HepG2 (cell line): ENCODE results near the gene GNAS. TPM values are rescaled to one million over a fixed set of nuclear protein-coding genes. Genes with fewer than 3 reads are reported as not detected.

Experiments
- ATAC-seq: fragments of 200-7000 bp; cut with Tn5 transposase; 3 replicates; pipeline ENCODE4 v1.9.1; 2020; ENCODE audit warnings: mild to moderate bottlenecking, moderate library complexity
- BruUV-seq: library from RNA; stranded (reverse); fragments of 400-500 nt; replicated peaks from 2 replicates; lab custom pipeline; 2021; lab: Mats Ljungman, UMichigan
- CTCF ChIA-PET: fragments of 300-600 bp; formaldehyde crosslinking; extraction: SDS; loops from one replicate; lab custom pipeline; 2021; ENCODE audit warnings: low total read pairs, inconsistent platforms, low intra/inter-chr PET ratio; lab: Yijun Ruan, JAX
- POLR2A ChIA-PET: fragments of 350-600 bp; sonication (Branson Sonifier 250); formaldehyde crosslinking; loops from one replicate; lab custom pipeline; 2020; ENCODE audit warnings: antibody characterized with exemption, inconsistent platforms; lab: Yijun Ruan, JAX
- DNase-seq: peaks from one replicate; pipeline ENCODE4 v3.0.0-alpha.2; 2015; ENCODE audit warnings: low spot score
- FAIRE-seq: peaks from 3 replicates; lab custom pipeline; 2011; peaks lifted over from hg19 to GRCh38; lab: Jason Lieb, UNC
- H2AFZ ChIP-seq: one replicate; pipeline ENCODE4 v1.6.1; 2011; ENCODE audit warnings: low read length, inconsistent platforms
- H3K27ac ChIP-seq: fragments of 300-600 bp; 3 replicates; pipeline ENCODE4 v1.8.0; 2011; ENCODE audit warnings: mixed run types, mild to moderate bottlenecking, mixed read lengths, low read length, inconsistent platforms; ENCODE audit not compliant: insufficient read depth; ENCODE audit errors: extremely low read length
- H3K27me3 ChIP-seq, 2 experiments: fragments of 200-600 bp in 1 of 2; 2 replicates in 1 of 2; 3 replicates in 1 of 2; pipeline versions ENCODE4 v1.6.0 to v1.8.0; 2011; ENCODE audit warnings: low read length in 2 of 2, mild to moderate bottlenecking in 2 of 2, moderate library complexity in 2 of 2, inconsistent platforms in 1 of 2; ENCODE audit not compliant: insufficient read depth in 2 of 2, control insufficient read depth in 1 of 2
- H3K36me3 ChIP-seq, 2 experiments: fragments of 200-600 bp in 1 of 2; replicated peaks in 1 of 2; 2 replicates in 1 of 2; 3 replicates in 1 of 2; pipeline versions ENCODE4 v1.5.1 to v1.8.0; 2011; ENCODE audit warnings: low read length in 2 of 2, inconsistent platforms in 1 of 2; ENCODE audit not compliant: insufficient read depth in 2 of 2, control insufficient read depth in 1 of 2
- H3K4me1 ChIP-seq: 2 replicates; pipeline ENCODE4 v1.5.1; 2012; ENCODE audit warnings: low read length, inconsistent platforms; ENCODE audit not compliant: insufficient read depth
- H3K4me2 ChIP-seq: 2 replicates; pipeline ENCODE4 v1.6.0; 2011; ENCODE audit warnings: low read depth, low read length, inconsistent platforms
- H3K4me3 ChIP-seq, 3 experiments: fragments of 200-600 bp in 1 of 3; sonication (generic), shearing (Covaris generic) in 1 of 3; replicated peaks in 1 of 3; 2 replicates each; pipeline ENCODE4 v1.5.1; 2011 to 2016; ENCODE audit warnings: low read length in 3 of 3, inconsistent platforms in 2 of 3, low read depth in 2 of 3, mild to moderate bottlenecking in 2 of 3, control low read depth in 1 of 3, mixed read lengths in 1 of 3; ENCODE audit not compliant: insufficient read depth in 1 of 3
- H3K79me2 ChIP-seq: one replicate; pipeline ENCODE4 v1.6.1; 2011; ENCODE audit warnings: low read length, inconsistent platforms; ENCODE audit not compliant: insufficient read depth
- H3K9ac ChIP-seq: 2 replicates; pipeline ENCODE4 v1.6.0; 2011; ENCODE audit warnings: mild to moderate bottlenecking, low read depth, low read length, inconsistent platforms; ENCODE audit not compliant: insufficient read depth
- H3K9me3 ChIP-seq: 2 replicates; pipeline ENCODE4 v1.5.1; 2012; ENCODE audit warnings: mild to moderate bottlenecking, low read length
- H4K20me1 ChIP-seq: 2 replicates; pipeline ENCODE4 v1.6.0; 2011; ENCODE audit warnings: inconsistent platforms, mild to moderate bottlenecking, low read length, moderate library complexity; ENCODE audit not compliant: insufficient read depth
- CREM ChIP-seq, 2 experiments: sonication (generic) in 1 of 2; formaldehyde crosslinking in 1 of 2; IDR thresholded peaks; 2 replicates each; pipeline versions ENCODE4 v1.4.0 to v1.6.1; 2016 to 2020; ENCODE audit warnings: antibody characterized with exemption in 1 of 2, mild to moderate bottlenecking in 1 of 2, missing genetic modification reagents in 1 of 2
- HNRNPK ChIP-seq: fragments of 200-400 bp; formaldehyde crosslinking; IDR thresholded peaks from 2 replicates; pipeline ENCODE4 v1.6.1; 2018; ENCODE audit warnings: low read length, low read depth, moderate library complexity, mild to moderate bottlenecking; ENCODE audit not compliant: poor library complexity, severe bottlenecking
- ISX ChIP-seq: sonication (generic); formaldehyde crosslinking; conservative IDR thresholded peaks from 2 replicates; pipeline ENCODE4 v1.5.0; 2020; ENCODE audit warnings: missing genetic modification reagents
- KIAA2018 ChIP-seq: sonication (generic); formaldehyde crosslinking; IDR thresholded peaks from 2 replicates; pipeline ENCODE4 v1.5.0; 2020; ENCODE audit warnings: mild to moderate bottlenecking, missing genetic modification reagents, borderline replicate concordance
- ZBTB4 ChIP-seq: sonication (generic); formaldehyde crosslinking; IDR thresholded peaks from 2 replicates; pipeline ENCODE4 v1.4.0; 2020; ENCODE audit warnings: missing genetic modification reagents, mild to moderate bottlenecking, borderline replicate concordance
- ZNF691 ChIP-seq: sonication (generic); formaldehyde crosslinking; IDR thresholded peaks from 2 replicates; pipeline ENCODE4 v1.4.0; 2020; ENCODE audit warnings: missing genetic modification reagents, low read depth, mild to moderate bottlenecking, borderline replicate concordance
- WGBS: methylation state at CpG from one replicate; pipeline ENCODE4 v1.1.6; 2017; ENCODE audit warnings: low lambda C conversion rate; 5-methylcytosine and 5-hydroxymethylcytosine counted together
- in situ Hi-C: cut with HindIII; loops from 2 replicates; pipeline ENCODE4 v1.10.0; 2017; ENCODE audit warnings: low pct_unique_long_range_greater_than_20kb; ENCODE audit not compliant: extremely low pct_ligation_motif_present
- intact Hi-C: fragments of 100-400 bp; cut with micrococcal nuclease; formaldehyde crosslinking; loops from one replicate; pipeline ENCODE4 v1.10.0; 2022; ENCODE audit not compliant: unreplicated experiment
- polyA plus RNA-seq, 8 experiments: library from polyadenylated mRNA; depleted of rRNA in 3 of 8; stranded (reverse) in 7 of 8; unstranded in 1 of 8; fragments of >200 nt; fragmentation: Illumina TruSeq in 4 of 8; extraction: Trizol in 4 of 8; gene quantifications; 2 replicates each; pipeline versions ENCODE4 v1.2.1 to v1.2.3, GENCODE V29; 2011 to 2016; ENCODE audit warnings: low read depth in 4 of 8, missing spikeins in 1 of 8, mixed read lengths in 1 of 8; ENCODE audit not compliant: insufficient read depth in 1 of 8
- total RNA-seq, 5 experiments: library from RNA; depleted of rRNA; stranded (reverse); fragments of >200 nt; fragmentation: Illumina TruSeq; extraction: Trizol; gene quantifications; 2 replicates each; pipeline ENCODE4 v1.2.3, GENCODE V29; 2016; ENCODE audit warnings: low read depth in 1 of 5

The GNAS gene
- total and polyA plus RNA-seq, 2 of the 13 experiments (the other 11 are each of a cell fraction or from before 2014, with no cell fraction given), result 407 to 1,008 TPM

- Histone ChIP-seq H3K4me3 (no peak overlapping the region), H3K27me3 (peaks cover 7 to 79% of the 10 kb centered on the region in 2 experiments; a peak in 4 of 5 replicates), H3K4me1 (no peaks in the 10 kb centered on the region), H3K79me2 (no peaks in the 10 kb centered on the region), H3K9me3 (no peaks in the 10 kb centered on the region), H3K9ac (no peak overlapping the region), H3K4me2 (no peak overlapping the region), H3K27ac (no peak overlapping the region), H4K20me1 (no peaks in the 10 kb centered on the region), H2AFZ (no peak overlapping the region), H3K36me3 (no peaks in the 10 kb centered on the region)
- ChIA-PET POLR2A (no interaction called here), CTCF (no interaction called here)
- in situ Hi-C loops, result loop anchor here (10.0 kb wide), 2 partner anchors 356 to 606 kb away; no protein-coding TSS in a partner anchor
- FAIRE-seq, result no peak
- DNase-seq, result no peak
- TF ChIP-seq CREM (IDR thresholded peaks at IDR 0.05), result no peak
- TF ChIP-seq CREM (CRISPR knock-in tag; IDR thresholded peaks at IDR 0.05), result no peak
- TF ChIP-seq HNRNPK, result no peak
- no peak for TF ChIP-seq ZBTB4 (CRISPR knock-in tag)
- TF ChIP-seq ZNF691 (CRISPR knock-in tag), result no peak
- TF ChIP-seq KIAA2018 (CRISPR knock-in tag), result no peak
- no peak for TF ChIP-seq ISX
- 82% methylated on average over 51 of the region's 51 CpGs for WGBS
- BruUV-seq, result no TSS peak
- no peak for ATAC-seq
- intact Hi-C loops, result loop anchor here (5.0 kb wide), 1 partner anchor 1356 kb away; no protein-coding TSS in a partner anchor
Observed at GRCh38 chr20:58840816-58841538, 11.5 kb upstream of the GNAS start.
